ENCODE measurements around the gene PTPN13. TPM values are rescaled to one million over a fixed set of nuclear protein-coding genes. Genes with fewer than 3 reads are reported as not detected.

PTPN13 gene
- total RNA-seq, 1 experiment from 2014 or later, result 12.1 TPM

GRCh38 chr4:86822136-86822535 lies 228.0 kb downstream of the PTPN13 start:
- DNase-seq, result peak; percentile 25
- intact Hi-C loops (cut with micrococcal nuclease), result no loop called here

DNA sequence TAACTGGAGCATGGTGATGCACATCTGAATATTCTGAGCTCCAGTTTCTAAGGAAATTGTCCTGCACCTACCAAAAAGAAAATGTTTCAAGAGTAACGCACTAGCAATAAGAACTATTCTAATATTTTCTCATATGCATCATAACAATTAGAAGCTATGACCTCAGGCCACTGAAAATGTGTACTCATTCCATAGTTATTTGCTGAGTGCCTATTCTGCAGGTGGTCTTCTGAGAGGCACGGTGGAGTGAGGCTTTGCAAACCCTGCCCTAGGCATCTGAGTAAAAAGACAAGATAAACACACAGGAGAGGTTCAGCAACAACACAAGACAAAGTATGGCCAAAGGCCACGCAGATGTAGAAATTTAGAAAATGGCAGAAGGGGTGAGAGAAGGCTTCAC lies 231.4 kb downstream of the PTPN13 start:
- H3K79me2 ChIP-seq (ENCODE audit: low read length), result no peaks in the 10 kb centered on the region
- POLR2A ChIA-PET (ENCODE audit: unreplicated experiment), result no interaction called here
- no peak overlapping the region for H3K4me3 ChIP-seq (ENCODE audit: low read length)
- no peaks in the 10 kb centered on the region for H3K27me3 ChIP-seq (ENCODE audit: low read length)
- ATAC-seq (no peak), DNase-seq (peak; percentile 43)
- peaks cover under 1% of the 10 kb centered on the region for H3F3A ChIP-seq (ENCODE audit: low read length, unreplicated experiment)
- H3K36me3 ChIP-seq (ENCODE audit: low read depth, low read length), result no peaks in the 10 kb centered on the region
- H2AFZ ChIP-seq (ENCODE audit: low read length), result no peak overlapping the region
- H4K20me1 ChIP-seq (ENCODE audit: low read length), result no peaks in the 10 kb centered on the region
- no peak overlapping the region for H3K27ac ChIP-seq (ENCODE audit: low read length)
- H3K9me2 ChIP-seq (replicated peaks; ENCODE audit: low read length), result no peaks in the 10 kb centered on the region
- H3K9me3 ChIP-seq (ENCODE audit: low read length), result no peaks in the 10 kb centered on the region
- BruUV-seq (replicated peaks), result no TSS peak
- CTCF ChIA-PET, result no interaction called here
- intact Hi-C loops (cut with micrococcal nuclease), result no loop called here
- H3K4me2 ChIP-seq (ENCODE audit: low read length), result no peak overlapping the region
- no peak overlapping the region for H3K9ac ChIP-seq (ENCODE audit: low read length)
- H3K4me1 ChIP-seq (ENCODE audit: insufficient read depth, low read length), result peaks cover 13% of the 10 kb centered on the region
- no peak for TF ChIP-seq EZH2phosphoT487 (IDR thresholded peaks at IDR 0.05; ENCODE audit: borderline replicate concordance, low read length)

More at GRCh38 chr4:86822136-86822535, 228.0 kb downstream of the PTPN13 start:
- BruUV-seq (replicated peaks), result no TSS peak
- H3F3A ChIP-seq (ENCODE audit: low read length, unreplicated experiment), result no peaks in the 10 kb centered on the region
- no peak overlapping the region for H2AFZ ChIP-seq (ENCODE audit: low read length)
- no peaks in the 10 kb centered on the region for H3K36me3 ChIP-seq (ENCODE audit: low read depth, low read length)
- POLR2A ChIA-PET (ENCODE audit: unreplicated experiment), result no interaction called here
- H4K20me1 ChIP-seq (ENCODE audit: low read length), result no peaks in the 10 kb centered on the region
- peaks cover 7% of the 10 kb centered on the region; the same call in 1 of the 2 replicates for H3K4me1 ChIP-seq (ENCODE audit: insufficient read depth, low read length)
- no peak overlapping the region for H3K4me2 ChIP-seq (ENCODE audit: low read length)
- no peak overlapping the region for H3K27ac ChIP-seq (ENCODE audit: low read length)
- H3K9me2 ChIP-seq (replicated peaks; ENCODE audit: low read length), result no peaks in the 10 kb centered on the region
- no peak overlapping the region for H3K4me3 ChIP-seq (ENCODE audit: low read length)
- H3K27me3 ChIP-seq (ENCODE audit: low read length), result no peaks in the 10 kb centered on the region
- H3K9me3 ChIP-seq (ENCODE audit: low read length), result no peaks in the 10 kb centered on the region
- ATAC-seq, result no peak
- TF ChIP-seq, protein P1, sequence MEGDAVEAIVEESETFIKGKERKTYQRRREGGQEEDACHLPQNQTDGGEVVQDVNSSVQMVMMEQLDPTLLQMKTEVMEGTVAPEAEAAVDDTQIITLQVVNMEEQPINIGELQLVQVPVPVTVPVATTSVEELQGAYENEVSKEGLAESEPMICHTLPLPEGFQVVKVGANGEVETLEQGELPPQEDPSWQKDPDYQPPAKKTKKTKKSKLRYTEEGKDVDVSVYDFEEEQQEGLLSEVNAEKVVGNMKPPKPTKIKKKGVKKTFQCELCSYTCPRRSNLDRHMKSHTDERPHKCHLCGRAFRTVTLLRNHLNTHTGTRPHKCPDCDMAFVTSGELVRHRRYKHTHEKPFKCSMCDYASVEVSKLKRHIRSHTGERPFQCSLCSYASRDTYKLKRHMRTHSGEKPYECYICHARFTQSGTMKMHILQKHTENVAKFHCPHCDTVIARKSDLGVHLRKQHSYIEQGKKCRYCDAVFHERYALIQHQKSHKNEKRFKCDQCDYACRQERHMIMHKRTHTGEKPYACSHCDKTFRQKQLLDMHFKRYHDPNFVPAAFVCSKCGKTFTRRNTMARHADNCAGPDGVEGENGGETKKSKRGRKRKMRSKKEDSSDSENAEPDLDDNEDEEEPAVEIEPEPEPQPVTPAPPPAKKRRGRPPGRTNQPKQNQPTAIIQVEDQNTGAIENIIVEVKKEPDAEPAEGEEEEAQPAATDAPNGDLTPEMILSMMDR (conservative IDR thresholded peaks at IDR 0.05; ENCODE audit: low read depth, low read length), result no peak
- TF ChIP-seq EZH2 (IDR thresholded peaks at IDR 0.05; ENCODE audit: low read length, unreplicated experiment) (no peak), EZH2phosphoT487 (IDR thresholded peaks at IDR 0.05; ENCODE audit: borderline replicate concordance, low read length) (no peak)
- CTCF ChIA-PET, result no interaction called here
- H3K9ac ChIP-seq (ENCODE audit: low read length), result no peak overlapping the region
- H3K79me2 ChIP-seq (ENCODE audit: low read length), result no peaks in the 10 kb centered on the region

GRCh38 chr4:86831262-86832130 lies 237.4 kb downstream of the PTPN13 start:
- H3K4me1 ChIP-seq (ENCODE audit: insufficient read depth, low read length), result peaks cover 27% of the 10 kb centered on the region
- intact Hi-C loops (cut with micrococcal nuclease), result loop anchor here (1.0 kb wide), 1 partner anchor 60 kb away; no protein-coding TSS in a partner anchor
- peak overlapping the region; percentile 73 for H3K4me2 ChIP-seq (ENCODE audit: low read length)
- H3K9me3 ChIP-seq (ENCODE audit: low read length), result no peaks in the 10 kb centered on the region
- H3K4me3 ChIP-seq (ENCODE audit: low read length), result peak overlapping the region; percentile 34; the same call in 1 of the 2 replicates
- no peaks in the 10 kb centered on the region for H3K9me2 ChIP-seq (replicated peaks; ENCODE audit: low read length)
- H2AFZ ChIP-seq (ENCODE audit: low read length), result peak overlapping the region; percentile 63
- ATAC-seq (peak; percentile 97), DNase-seq (peak; percentile 94)
- no peaks in the 10 kb centered on the region for H3K27me3 ChIP-seq (ENCODE audit: low read length)
- peak overlapping the region; percentile 60 for H3K9ac ChIP-seq (ENCODE audit: low read length)
- CTCF ChIA-PET, result no interaction called here
- POLR2A ChIA-PET (ENCODE audit: unreplicated experiment), result interaction anchor here (0.5 to 0.8 kb wide), 3 partner anchors 33 to 237 kb away, joined by 3 to 5 read pairs (median 3); partner anchors contain the start of gene PTPN13
- peak overlapping the region; percentile 97 for H3K27ac ChIP-seq (ENCODE audit: low read length)
- H3K79me2 ChIP-seq (ENCODE audit: low read length), result no peaks in the 10 kb centered on the region
- peaks cover 7% of the 10 kb centered on the region for H3F3A ChIP-seq (ENCODE audit: low read length, unreplicated experiment)
- no peaks in the 10 kb centered on the region for H3K36me3 ChIP-seq (ENCODE audit: low read depth, low read length)
- no peaks in the 10 kb centered on the region for H4K20me1 ChIP-seq (ENCODE audit: low read length)
- TF ChIP-seq EZH2 (IDR thresholded peaks at IDR 0.05; ENCODE audit: low read length, unreplicated experiment), result no peak
- TF ChIP-seq, protein P1 (conservative IDR thresholded peaks at IDR 0.05; ENCODE audit: low read depth, low read length), result no peak
- no peak for TF ChIP-seq EZH2phosphoT487 (IDR thresholded peaks at IDR 0.05; ENCODE audit: borderline replicate concordance, low read length)
- TSS peak; percentile 82 for BruUV-seq (replicated peaks)
